GM10266 (cell line): ENCODE measurements around the gene RESP18.

ENCODE experiments used
- DNase-seq: peaks from one replicate; pipeline ENCODE4 v3.0.0; 2012; ENCODE audit errors: extremely low spot score
- TF ChIP-seq, protein P1 (sequence below): IDR thresholded peaks from 2 replicates; pipeline ENCODE4 v1.5.1; 2012; ENCODE audit warnings: mild to moderate bottlenecking, low read depth; ENCODE audit not compliant: control insufficient read depth, insufficient read depth; ENCODE audit errors: missing control alignments

RESP18 gene

DNA sequence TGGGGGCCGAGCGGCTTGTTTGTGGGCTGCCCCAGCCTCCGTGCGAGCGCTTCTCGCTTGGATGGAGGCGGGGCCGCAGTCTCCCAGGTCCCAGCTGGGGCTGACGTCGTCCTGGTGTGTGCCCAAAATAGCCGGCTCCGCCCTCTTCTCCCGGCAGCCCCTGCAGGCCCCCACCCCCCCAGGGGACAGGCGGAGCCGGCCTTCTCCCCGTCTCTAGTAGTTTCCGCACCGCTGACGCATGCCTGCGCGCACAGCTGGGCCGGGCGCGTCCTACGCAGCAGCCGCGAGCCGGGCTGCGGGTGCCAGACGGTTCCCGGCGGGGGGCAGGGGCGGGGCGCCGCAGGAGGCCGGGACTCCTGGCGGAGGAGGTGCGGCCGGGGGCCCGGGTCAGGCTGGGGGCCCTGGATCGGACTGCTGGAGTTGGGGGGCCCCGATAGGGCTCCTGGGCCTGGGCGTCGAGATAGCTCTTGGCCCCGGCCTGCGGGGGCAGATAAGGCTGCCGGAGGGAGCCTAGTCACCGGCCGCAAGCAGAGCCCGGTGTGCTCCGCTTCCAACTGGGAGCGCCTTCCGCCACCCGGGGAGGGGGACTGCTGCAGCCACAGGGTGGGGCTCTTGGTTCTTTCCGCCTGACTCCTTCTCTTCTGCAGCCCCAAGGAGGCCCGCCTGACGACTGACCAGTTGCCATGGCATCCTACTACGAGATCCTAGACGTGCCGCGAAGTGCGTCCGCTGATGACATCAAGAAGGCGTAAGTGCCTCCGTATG, 53.2 kb downstream of the RESP18 start, which contains the start of gene DNAJB2:
Gene DNAJB2 (plus strand): TSS at position 216 of the 765 bp plus-strand sequence. CDS start 468 bp downstream, at position 684.
- peak; percentile 100 for DNase-seq
- TF ChIP-seq, protein P1, sequence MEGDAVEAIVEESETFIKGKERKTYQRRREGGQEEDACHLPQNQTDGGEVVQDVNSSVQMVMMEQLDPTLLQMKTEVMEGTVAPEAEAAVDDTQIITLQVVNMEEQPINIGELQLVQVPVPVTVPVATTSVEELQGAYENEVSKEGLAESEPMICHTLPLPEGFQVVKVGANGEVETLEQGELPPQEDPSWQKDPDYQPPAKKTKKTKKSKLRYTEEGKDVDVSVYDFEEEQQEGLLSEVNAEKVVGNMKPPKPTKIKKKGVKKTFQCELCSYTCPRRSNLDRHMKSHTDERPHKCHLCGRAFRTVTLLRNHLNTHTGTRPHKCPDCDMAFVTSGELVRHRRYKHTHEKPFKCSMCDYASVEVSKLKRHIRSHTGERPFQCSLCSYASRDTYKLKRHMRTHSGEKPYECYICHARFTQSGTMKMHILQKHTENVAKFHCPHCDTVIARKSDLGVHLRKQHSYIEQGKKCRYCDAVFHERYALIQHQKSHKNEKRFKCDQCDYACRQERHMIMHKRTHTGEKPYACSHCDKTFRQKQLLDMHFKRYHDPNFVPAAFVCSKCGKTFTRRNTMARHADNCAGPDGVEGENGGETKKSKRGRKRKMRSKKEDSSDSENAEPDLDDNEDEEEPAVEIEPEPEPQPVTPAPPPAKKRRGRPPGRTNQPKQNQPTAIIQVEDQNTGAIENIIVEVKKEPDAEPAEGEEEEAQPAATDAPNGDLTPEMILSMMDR: peak; percentile 22

DNA sequence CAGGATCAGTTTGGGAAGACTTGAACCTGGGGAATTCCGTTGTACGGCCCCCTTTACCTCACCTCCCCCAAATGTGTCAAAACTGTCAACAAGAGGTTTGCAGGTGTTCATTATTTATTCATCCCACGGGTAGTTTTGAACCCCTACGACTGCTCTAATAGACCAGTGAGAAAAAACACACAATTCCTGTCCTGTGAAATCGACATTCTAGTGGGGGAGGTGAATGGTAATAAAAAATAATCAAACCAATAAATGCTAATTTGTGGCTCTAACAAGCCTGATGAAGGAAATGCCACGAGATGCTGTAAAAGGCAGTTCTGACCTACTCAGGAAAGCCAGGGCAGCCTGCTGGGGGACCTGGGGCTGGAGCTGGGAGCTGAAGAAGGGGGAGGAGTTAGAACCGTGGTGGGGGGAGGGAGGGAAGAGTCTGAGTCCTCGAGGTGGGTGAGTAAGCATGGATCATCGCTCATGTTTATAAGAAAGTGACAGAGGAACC, 53.8 kb downstream of the RESP18 start:
- peak; percentile 37 for DNase-seq
- TF ChIP-seq, protein P1: no peak

DNA sequence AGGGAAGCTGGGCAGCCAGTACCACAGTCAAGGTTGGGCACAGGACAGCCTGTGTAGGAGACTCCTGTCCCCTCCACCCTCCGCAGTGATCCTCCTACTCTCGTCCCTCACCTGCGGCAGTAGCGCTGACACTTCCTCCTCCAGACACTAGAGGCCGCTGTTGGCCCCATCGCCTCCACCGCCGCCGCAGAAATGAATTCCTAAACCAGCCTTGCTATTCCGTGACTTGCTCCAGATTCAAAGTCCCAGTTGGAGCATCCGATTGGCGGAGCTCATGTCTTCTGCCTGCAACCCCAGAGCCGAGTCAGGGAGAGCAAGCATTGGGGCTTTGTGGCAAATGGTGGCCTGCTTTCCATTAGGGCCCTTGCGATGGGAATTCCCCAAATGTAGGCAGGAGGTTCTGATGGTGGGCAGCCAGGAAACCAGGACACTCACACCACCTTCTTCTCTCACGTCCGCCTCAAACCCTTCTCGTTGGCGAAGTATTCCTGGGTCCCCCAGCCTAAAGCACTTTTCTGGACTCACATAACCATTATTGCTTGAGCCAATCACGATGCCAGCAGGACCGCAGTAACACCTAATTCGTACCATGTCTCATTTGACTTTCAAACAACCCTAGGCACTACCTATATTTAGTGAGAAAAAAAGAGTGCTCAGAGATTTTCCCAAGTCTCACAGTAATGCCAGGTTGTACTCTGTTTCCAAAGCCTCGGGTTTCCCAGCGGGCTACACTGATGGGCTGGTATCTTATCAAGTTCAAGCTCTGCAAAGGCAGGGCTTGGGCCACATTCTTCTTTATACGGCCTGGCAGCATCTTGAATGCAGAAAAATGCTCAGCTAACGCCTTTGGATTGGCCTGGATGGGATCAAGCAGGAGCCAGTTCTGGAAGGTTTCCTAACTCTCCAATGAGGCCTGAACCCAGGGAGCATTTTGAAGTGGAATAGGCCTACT, 54.6 kb downstream of the RESP18 start:
- TF ChIP-seq, protein P1: peak; percentile 98
- peak; percentile 76 for DNase-seq
